GM12878 (cell line): ENCODE data around the gene CD300H.

Experiments used
- ATF7 ChIP-seq: fragments of 450-650 bp; IDR thresholded peaks from 2 replicates; pipeline ENCODE4 v1.6.1; 2016; ENCODE audit warnings: low read depth, mild to moderate bottlenecking
- FOXM1 ChIP-seq: IDR thresholded peaks from 2 replicates; pipeline ENCODE4 v1.6.1; 2012; ENCODE audit warnings: low read depth, mild to moderate bottlenecking, inconsistent platforms, low read length, moderate library complexity
- POLR2A ChIP-seq: IDR thresholded peaks from 2 replicates; pipeline ENCODE4 v1.6.1; 2011; ENCODE audit warnings: low read depth, mild to moderate bottlenecking, low read length
- SP1 ChIP-seq: IDR thresholded peaks from one replicate; pipeline ENCODE4 v1.6.1; 2011; ENCODE audit warnings: low read depth, low read length
- TAF1 ChIP-seq: IDR thresholded peaks from 2 replicates; pipeline ENCODE4 v1.6.1; 2011; ENCODE audit warnings: mild to moderate bottlenecking, low read depth, low read length, borderline replicate concordance
- TF ChIP-seq, protein P1 (sequence below), 3 experiments: IDR thresholded peaks in 2 of 3; conservative IDR thresholded peaks in 1 of 3; 2 replicates each; pipeline ENCODE4 v1.5.1; 2011; ENCODE audit warnings: low read depth in 3 of 3, low read length in 3 of 3, mild to moderate bottlenecking in 3 of 3, control low read depth in 2 of 3, moderate library complexity in 2 of 3, inconsistent platforms in 1 of 3, mixed read lengths in 1 of 3; ENCODE audit not compliant: control insufficient read depth in 2 of 3, insufficient read depth in 1 of 3; ENCODE audit errors: extremely low read depth in 1 of 3

DNA sequence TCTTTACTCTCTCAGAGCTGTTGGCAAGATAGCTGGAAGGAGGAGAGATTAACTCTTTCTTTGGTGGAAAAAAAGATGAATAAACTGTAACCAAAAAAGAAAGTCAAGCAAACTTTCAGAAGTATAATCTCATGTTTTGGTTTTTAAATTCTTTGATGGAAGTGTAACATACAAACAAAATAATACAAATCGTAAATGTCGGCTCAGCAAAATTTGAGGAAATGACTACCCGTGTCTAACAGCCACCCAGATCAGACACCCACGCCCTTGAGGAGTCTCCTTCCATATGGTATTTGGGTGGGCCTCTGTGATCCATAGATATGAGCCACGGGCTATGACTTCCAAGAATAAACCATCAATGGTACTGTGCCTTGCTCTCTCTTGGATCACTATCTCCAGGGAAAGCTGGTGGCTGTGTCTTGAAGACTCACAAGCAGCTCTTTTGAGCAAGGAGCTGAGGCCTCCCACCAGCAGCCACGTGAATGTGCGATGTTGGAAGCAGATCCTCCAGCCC is 11.8 kb downstream of the CD300H start:
- TF ChIP-seq TAF1 (no peak), SP1 (no peak), POLR2A (no peak), ATF7 (no peak), FOXM1 (no peak)
- TF ChIP-seq, protein P1, sequence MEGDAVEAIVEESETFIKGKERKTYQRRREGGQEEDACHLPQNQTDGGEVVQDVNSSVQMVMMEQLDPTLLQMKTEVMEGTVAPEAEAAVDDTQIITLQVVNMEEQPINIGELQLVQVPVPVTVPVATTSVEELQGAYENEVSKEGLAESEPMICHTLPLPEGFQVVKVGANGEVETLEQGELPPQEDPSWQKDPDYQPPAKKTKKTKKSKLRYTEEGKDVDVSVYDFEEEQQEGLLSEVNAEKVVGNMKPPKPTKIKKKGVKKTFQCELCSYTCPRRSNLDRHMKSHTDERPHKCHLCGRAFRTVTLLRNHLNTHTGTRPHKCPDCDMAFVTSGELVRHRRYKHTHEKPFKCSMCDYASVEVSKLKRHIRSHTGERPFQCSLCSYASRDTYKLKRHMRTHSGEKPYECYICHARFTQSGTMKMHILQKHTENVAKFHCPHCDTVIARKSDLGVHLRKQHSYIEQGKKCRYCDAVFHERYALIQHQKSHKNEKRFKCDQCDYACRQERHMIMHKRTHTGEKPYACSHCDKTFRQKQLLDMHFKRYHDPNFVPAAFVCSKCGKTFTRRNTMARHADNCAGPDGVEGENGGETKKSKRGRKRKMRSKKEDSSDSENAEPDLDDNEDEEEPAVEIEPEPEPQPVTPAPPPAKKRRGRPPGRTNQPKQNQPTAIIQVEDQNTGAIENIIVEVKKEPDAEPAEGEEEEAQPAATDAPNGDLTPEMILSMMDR (IDR thresholded peaks at IDR 0.05 in 2 of 3, conservative IDR thresholded peaks at IDR 0.05 in 1 of 3; ENCODE audit: control insufficient read depth in 2 of 3, extremely low read depth in 1 of 3, insufficient read depth in 1 of 3, low read depth in 3 of 3, low read length in 3 of 3), result no peak
